NCI-H1105 (cell line): ENCODE data around the gene KRTAP10-4.
"Not testable (repeated sequence)": the region's sequence is repeated elsewhere in the genome, so short reads cannot be mapped to it uniquely, and the experiment has no call there.

ENCODE experiments used
- DNase-seq: peaks from one replicate; lab custom pipeline; 2025; lab: John Stamatoyannopoulos, UW

Gene KRTAP10-4

DNA sequence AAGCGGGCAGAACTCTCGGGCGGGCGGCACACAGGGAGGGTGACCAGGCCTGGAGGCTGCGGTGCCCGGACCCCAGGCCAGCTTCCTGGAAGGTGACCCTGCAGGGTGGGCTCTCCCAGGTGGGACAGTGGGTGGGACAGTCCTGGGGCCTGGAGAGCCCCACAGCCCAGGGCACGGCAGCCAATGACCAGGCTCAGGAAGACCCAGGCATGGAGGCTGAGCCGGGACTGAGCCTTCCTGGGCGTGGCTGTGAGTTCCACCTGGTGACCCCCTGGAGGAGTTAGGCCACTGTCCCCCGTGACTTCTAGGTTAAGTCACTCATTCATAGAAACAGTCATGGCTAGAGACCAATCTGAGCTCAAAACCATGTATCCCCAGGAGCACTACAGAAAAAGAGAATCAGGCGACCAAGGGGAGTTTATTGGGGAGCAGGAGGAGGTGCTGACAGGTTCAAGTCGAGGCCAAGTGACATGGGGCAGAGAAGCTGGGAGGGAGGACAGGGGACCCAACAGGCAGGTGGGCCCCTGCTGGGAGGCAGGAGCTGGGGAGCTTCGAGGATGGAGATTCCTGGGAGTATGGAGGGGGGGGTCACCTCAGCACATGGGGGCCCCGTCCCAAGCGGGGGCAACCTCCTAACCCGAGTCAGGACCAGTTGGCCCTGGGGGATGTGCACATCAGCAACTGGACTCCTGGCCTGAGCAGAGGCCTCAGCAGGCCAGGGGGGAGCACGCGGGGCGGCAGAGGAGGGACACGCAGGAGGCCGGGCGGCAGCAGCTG, 5.7 kb downstream of the KRTAP10-4 start:
- DNase-seq: no peak

DNA sequence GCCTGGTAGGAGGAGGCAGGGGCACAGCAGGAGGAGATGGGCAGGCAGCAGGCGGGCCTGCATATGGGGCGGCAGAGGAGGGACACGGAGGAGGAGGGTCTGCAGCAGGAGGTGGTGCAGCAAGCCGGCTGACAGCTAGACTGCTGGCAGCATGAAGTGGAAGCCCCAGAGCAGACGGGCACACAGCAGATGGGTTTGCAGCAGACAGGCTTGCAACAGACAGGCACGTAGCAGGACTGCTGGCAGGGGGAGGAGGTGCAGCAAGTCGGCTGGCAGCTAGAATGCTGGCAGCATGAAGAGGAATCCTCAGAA, 6.3 kb downstream of the KRTAP10-4 start:
- DNase-seq: no peak

DNA sequence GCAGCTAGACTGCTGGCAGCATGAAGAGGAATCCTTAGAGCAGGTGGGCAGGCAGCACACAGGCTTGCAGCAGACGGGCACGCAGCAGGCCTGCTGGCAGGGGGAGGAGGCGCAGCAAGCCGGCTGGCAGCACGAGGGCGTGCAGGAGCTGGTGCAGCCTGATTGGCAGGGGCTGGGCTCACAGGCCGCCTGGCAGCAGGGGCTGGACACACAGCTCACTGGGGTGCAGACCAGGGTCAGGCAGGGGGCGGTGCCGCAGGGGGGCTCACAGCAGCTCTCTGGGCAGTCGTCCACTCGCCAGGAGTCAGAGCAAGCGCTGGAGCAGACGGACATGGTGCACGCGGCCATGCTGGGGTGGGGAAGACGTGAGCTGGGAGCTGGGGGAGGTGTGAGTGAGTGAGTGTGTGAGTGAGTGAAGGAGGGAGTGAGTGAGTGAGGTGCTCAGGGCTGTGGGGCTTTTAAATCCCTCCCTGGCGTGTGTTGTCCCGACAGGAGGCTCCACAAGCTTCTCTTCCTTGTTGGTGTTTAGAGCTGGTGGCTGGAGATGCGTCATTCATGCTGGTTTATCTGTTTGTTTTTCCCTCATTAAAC, 6.8 kb downstream of the KRTAP10-4 start, which contains the start of gene KRTAP10-5:
Gene KRTAP10-5 (minus strand): TSS at position 374 of the 591 bp plus-strand sequence. CDS start 26 bp downstream, at position 348.
- DNase-seq: not testable (repeated sequence)

DNA sequence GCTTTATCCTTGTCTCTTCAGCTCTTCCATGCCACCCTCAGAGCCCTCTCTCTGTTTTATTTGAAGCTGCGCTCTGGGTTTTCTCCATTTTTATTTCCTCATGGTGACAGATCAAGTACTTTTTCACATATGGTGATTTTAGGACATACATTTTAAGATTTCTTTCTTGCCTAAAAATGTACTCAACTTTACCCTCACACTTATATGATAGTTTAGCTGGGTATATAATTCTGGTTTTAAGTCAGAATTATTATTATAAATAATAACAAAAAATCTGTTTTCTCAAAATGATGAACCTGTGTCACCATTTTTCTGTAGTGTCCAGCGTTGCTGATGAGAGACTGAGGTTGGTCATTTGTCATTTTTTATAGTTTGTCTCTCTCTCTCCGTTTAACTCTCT, 7.6 kb downstream of the KRTAP10-4 start:
- no peak for DNase-seq

DNA sequence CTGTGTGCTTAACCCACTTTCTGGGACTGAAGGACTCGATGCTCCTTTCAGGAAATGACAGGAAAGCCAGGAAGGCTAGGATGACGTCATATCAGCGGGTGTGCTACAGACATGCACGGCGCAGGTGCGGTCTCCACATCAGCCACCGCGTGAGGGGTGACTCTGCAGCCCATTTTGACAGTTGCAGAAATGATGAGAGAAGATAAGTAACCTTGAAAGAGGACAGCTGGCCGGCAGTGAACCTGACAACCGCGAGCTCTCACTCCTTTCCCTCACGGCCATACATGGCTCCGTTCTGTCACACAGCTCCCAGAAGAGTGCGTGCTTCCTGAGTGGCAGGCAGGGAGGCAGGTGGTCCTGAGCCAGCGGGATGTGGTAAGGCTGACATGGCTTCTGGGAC, 8.5 kb downstream of the KRTAP10-4 start:
- DNase-seq: no peak

DNA sequence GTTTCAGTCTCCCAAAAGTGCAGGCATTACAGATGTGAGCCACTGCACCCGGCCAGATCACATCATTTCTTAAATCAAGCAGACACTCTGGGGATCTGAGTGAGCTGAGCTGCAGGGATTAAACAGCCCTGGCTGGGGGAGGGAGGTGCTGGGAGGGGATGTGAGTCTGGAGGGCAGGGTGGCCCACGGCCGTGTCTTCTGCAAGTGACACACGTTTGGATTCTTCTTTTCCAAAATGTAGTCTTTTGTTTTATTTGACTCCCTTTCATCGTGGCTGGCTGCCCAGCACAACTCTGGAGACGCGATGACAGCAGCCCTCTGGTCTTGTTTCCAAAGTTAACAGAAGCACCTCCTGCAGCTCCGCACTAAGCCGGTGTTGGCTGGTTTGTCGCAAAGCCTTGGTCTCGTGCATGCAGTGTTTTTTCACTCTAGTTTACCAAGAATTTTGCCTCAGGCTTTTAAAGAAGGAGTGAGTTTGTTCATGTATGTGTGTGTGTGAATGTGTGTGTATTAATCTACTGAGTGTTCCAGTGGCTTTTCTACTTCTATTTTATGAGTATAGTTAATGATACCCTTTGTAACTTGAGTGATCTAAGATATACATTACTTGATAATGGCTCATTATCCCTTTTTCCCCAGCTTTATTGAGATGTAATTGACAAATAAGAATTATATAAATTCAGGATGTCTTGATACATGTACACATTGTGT, 9.7 kb downstream of the KRTAP10-4 start:
- DNase-seq: no peak

DNA sequence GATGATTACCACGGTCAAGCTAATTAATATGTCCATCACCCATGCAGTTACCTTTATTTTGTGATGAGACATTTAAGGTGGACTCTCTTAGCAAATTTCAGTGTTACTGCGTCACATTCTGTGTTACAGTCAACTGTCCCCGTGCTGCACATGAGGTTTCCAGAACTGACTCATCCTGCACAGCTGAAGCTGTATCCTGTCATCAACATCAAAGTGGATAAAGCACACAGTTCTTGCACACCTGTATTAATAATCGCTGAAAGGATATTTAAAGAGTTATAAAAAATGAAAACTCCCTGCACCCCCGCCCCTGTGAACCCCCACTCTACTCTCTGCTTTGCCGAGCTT, 10.2 kb downstream of the KRTAP10-4 start:
- no peak for DNase-seq

DNA sequence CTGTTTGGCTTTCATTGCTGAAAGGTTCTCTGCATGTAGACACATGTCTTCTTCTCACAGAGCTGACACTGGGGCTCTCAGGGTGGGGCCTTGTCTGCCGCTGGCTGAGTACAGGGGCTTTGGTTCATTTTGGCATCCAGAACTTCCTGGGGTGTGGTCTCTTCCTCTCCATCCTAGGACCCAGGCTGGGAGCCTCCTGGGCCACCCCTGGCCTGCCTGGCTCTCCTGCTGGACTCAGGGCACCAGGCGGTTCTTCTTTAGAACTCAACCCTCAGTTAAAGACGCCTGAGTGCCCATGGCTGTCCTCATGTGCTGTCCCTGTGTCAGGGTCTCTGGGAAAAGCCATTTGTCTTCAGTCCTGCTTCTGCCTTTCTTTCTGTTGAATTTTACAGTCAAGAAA, 12.4 kb downstream of the KRTAP10-4 start:
- no peak for DNase-seq

DNA sequence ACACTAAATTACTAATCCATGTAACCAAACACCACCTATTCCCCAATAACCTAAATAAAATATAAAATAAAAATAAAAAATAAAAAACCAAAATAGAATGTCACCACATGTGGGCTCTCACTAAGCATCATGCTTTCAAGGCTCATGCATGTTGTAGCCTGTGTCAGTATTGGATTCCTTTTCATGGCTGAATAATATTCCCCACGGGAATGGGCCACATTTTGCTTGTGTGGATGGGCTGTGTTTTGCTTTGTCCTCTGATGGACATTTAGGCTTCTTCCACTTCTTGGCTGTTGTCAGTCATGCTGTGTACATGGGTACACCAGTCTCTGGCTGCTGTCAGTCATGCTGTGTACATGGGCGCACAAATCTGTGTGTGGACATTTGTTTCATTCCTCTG, 15.6 kb downstream of the KRTAP10-4 start:
- no peak for DNase-seq

DNA sequence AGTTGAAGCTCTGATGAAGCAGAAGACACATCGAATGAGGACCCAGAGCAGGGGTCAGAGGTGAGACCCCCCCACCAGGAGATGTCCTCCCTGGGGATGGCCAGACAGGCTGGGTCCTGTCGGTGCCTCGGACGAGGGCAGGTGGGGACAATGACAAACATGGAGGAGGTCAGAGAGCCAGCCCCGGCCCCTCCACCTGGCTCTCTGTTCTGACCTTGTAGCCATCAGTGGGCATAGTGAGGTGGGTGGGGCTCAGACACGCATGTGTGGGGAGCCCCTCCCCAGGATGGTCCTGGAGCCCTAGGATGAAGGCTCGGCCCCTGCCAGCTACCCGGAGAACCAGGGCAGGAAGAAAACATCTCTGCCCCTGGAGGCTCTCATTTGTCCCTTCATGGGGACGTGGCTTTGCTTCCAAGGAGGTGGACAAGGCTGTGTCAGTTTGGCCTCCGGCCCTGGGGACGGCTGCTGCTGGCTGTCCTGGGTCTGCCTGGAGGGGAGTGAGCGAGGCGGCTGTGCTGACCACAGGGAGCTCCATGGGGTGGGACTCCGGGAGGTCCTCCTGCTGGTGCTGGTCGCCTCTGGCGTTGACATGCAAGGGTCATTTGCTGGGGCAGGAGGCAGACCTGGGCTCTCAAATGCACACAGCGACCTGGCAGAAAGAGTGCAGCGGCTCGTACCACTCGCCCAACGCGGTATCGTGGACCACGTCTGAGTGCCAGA, 16.2 kb downstream of the KRTAP10-4 start:
- DNase-seq: no peak

DNA sequence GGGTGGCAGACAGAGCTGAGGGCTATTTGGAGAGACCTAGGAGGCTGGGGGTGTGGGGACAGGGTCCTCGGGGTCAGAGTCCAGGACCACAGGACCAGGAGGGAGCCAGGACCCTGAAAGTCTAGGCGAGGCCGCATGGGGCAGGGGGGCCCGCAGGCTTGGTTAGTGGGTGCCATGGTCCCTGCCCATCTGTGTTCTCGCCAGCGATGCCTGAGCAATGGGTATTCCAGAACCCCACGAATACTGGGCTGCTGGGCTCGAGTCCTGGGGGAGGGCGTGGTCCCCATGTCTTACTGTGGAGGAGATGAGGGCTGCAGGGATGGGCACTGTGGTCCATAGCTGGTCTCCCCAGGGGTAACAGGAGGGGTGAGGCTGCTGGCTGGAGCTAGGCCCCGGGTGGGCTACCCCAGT, 16.8 kb downstream of the KRTAP10-4 start:
- DNase-seq: no peak

DNA sequence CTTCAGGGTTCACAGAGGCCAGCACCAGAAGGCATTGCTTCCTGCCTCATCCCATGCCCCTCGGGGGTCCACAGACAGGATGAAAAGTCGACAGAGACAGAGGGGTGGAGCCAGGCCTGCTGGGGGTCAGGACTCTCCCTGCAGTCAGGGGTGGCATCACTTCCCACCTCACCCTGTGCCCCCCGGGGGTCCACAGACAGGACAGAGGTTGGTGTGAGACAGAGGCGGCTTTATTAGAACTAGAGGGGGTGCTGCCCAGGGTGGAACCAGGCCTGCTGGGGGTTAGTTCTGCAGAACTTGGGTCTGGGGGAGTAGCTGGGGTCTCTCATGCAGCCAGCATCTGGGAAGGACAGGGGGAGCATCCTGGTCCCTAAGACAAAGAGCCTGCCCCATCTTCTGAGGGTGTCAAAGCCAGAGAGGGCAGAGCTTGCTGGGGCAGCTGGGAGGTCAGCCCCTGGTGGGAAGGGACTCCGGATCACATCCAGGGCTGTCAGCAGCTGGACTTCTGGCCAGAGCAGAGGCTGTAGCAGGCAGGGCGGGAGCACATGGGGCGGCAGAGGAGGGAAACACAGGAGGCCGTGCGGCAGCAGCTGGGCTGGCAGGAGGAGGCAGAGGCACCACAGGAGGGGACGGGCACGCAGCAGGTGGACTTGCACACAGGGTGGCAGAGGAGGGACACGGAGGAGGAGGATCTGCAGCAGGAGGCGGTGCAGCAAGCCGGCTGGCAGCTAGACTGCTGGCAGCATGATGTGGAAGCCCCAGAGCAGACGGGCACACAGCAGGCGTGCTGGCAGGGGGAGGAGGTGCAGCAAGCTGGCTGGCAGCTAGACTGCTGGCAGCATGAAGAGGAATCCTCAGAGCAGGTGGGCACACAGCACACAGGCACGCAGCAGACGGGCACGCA, 17.6 kb downstream of the KRTAP10-4 start:
- DNase-seq: not testable (repeated sequence)

DNA sequence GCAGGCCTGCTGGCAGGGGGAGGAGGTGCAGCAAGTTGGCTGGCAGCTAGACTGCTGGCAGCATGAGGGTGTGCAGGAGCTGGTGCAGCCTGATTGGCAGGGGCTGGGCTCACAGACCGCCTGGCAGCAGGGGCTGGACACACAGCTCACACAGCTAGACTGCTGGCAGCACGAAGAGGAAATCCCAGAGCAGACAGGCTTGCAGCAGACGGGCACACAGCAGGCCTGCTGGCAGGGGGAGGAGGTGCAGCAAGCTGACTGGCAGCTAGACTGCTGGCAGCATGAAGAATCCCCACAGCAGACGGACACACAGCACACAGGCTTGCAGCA, 18.2 kb downstream of the KRTAP10-4 start:
- not testable (repeated sequence) for DNase-seq

DNA sequence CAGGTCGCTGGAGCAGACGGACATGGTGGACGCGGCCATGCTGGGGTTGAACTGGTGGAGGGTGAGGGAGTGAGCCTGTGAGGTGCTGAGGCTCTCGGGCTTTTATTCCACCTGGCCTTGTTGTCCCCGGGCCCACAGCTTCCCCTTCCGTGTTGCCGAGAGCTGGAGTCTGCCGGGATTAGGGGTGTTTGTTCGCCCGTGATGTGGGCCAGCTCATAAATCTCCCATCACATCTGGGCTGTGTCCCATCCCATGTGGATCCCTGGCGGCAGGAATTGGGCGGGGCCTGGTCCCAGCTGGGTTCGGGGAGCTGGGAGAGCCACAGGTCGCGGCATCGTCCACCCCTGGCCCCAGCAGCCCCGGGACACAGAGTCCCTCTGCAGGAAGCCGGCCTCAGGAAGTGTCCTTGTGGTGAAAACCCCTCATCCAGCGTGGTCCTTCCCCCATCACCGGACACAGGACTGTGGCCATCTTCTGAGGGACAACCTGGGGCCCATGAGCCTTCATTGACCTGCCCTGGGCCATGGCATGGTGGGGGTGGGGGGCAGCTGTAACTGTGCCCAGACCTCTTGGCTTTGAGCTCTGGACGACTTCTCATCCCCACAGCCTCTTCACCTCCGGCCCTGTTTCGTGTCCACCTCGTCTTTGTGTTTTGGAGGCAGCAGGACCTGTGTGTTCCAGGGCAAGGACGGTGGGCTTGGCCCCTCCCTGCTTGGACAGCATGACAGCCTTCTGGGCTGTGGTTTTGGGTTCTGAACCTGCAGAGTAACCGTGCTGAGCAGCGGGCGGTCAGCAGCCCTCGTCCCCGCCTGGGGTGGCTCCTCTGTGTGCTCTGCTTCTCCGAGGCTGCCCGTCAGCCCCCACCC, 19.1 kb downstream of the KRTAP10-4 start, which contains the start of gene KRTAP10-6:
Gene KRTAP10-6 (minus strand): TSS at position 60 of the 866 bp plus-strand sequence. CDS start 21 bp downstream, at position 39.
- DNase-seq: no peak

DNA sequence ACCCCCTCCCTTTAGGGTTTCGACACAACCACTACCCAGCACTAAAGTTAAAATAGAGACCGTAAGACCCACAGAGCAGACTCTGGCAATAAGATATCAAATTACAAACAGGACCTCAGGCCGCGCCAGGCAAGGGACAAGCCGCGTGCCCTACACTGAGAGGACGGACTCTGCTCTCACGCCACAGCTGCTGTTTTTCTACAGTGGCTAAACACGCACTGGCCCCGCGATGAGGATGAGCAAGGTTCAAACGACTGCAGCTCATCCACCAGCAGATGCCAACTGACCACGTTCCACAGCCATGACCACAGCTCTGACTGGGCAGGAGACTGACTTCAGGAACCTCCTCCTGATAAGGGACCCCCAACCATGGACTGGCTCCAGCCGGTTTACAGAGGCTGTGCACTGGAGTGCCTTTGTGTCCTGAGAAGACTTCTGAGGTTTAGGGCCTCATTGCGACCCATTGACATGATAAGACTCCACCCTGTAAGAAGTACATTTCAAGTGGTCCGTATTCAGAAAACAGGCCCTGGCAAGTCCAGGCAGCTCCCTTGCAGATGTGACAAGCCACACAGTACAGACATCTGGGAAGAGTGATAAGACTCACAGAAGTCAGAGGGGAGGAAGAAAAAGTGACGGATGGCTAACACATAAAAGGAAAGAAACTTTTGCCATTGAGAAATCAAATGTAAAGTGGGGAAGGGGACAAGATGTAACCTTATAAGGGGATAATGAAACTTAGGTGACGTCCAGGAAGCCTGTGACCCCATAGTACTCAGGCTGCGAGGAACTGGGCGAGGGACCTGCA, 20.3 kb downstream of the KRTAP10-4 start:
- DNase-seq: no peak

DNA sequence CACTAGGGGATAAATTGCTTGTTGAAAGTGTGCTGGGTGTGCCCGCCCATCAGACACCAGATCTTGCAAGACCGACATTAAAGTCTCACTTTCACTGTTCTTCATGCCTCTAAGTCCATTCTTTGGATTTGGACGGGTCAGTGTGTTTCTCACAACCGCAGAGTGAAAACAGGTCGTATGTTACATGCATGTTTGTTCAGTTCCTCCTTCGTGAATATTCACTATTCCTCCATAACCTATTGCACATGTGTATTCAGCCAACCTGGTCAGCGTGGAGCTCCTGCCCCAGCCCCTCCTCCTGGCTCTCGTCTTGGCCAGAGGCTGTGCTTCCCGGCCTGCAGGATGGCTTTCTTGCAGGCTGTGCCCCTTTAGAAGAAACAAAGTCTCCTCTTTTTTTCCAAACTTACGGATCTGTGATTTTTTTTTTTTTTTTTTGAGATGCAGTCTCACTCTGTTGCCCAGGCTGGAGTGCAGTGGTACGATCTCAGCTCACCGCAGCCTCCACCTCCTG, 20.9 kb downstream of the KRTAP10-4 start:
- no peak for DNase-seq

DNA sequence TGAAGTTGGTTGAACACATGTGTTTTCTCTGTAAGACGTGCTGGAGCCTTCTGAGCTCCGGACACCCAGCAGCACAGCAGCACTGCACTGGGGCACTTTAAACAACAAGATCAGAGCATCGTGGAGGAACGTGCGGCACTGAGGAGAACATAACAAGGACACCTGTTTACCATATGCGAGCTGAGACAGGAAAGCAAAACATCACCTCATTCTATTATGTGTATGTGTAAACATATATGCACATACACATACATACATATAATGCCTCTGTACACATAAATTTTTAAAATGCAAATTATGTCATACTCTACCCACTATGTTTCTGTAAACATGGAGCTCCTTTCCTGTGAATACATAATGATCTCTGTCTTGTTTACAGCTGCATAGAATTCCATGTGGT, 22.0 kb downstream of the KRTAP10-4 start:
- no peak for DNase-seq

DNA sequence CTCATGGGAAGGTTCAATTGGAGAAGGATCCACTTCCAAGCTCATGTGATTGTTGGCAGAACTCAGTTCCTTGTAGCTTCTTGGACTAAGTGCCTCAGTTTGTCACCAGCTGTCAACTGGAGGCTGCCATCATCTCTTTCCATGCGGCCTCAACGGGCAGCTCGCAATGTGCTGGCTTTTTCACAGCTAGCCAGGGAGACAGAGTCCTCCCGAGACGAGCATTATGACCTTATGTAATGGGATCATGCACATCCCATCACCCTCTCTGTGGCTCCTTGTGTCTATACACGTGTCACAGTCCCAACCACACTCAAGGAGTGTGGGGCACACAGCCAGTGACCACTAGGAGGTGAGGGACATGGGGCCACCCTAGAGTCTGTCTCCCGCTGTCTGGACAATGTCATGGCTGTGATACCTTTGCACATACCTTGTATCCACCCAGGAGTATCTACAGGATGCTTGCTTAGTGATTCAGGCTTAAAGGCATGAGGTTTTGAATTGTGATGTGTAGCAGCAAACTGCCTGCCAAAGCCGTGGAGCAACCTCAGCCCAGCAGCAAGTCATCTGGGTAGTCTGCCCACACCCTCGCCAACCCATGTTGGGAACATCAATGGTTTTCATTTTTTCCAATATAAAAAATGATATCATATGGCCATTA, 22.7 kb downstream of the KRTAP10-4 start:
- no peak for DNase-seq

DNA sequence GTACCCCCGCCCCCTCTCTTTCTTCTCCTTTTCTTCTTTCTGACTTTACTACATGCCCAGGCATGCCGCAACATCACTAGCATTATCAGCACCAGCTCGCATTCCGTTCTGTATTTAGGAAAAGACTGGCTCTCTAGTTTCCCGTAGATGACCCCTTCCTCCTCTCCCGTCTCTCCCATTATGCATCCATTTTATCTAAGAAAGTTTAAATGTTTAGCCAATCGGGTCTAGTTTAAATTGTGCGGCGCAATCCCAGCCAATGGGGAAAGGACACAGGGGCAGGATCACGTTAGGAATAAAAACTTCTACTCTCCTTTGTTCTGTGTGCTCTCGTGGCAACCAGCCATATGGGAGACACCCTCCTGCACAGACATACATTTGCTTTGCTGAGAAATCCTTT, 24.5 kb downstream of the KRTAP10-4 start:
- no peak for DNase-seq
